Lower leg skin (tissue), 4 donors: Measurements from ENCODE around the gene PBX1. TPM values are rescaled to one million over a fixed set of nuclear protein-coding genes. Genes with fewer than 3 reads are reported as not detected.

Source experiments
- DNase-seq, 2 donors: peaks; one replicate each; pipeline ENCODE4 v3.0.0-alpha.2; 2019; ENCODE audit warnings: low spot score in 2 of 2
- H3K4me3 ChIP-seq: fragments of 200-600 bp; sonication (generic); 2 replicates; pipeline ENCODE4 v1.5.1; 2017; ENCODE audit warnings: mild to moderate bottlenecking, low read depth; ENCODE audit not compliant: poor library complexity, severe bottlenecking
- POLR2A ChIP-seq, 2 donors: fragments of 450-650 bp; IDR thresholded peaks; one replicate each; pipeline ENCODE4 v1.6.1; 2016 to 2017; ENCODE audit warnings: antibody characterized with exemption in 2 of 2, mild to moderate bottlenecking in 1 of 2, moderate library complexity in 1 of 2
- WGBS, 2 donors: methylation state at CpG; one replicate each; pipeline ENCODE4 v1.1.5; 2018; 5-methylcytosine and 5-hydroxymethylcytosine counted together
- intact Hi-C: fragments of 100-400 bp; cut with DNase I; formaldehyde crosslinking; loops from one replicate; pipeline ENCODE4 v1.15.0; 2023; ENCODE audit warnings: low total_unique reads
- total RNA-seq, 4 donors: library from RNA; depleted of rRNA; stranded (reverse); fragments of >200 nt; gene quantifications; one replicate each; pipeline ENCODE4 v1.1.0, GENCODE V29; 2016
- TF ChIP-seq, protein P1 (sequence below), 3 donors: fragments of 450-650 bp; IDR thresholded peaks; one replicate each; pipeline ENCODE4 v1.5.1; 2016; ENCODE audit warnings: antibody characterized with exemption in 3 of 3, mild to moderate bottlenecking in 3 of 3, moderate library complexity in 2 of 3

The PBX1 gene
- total RNA-seq, 4 donors from 2014 or later = 10.0 to 24.1 (median 15.4) TPM

DNA sequence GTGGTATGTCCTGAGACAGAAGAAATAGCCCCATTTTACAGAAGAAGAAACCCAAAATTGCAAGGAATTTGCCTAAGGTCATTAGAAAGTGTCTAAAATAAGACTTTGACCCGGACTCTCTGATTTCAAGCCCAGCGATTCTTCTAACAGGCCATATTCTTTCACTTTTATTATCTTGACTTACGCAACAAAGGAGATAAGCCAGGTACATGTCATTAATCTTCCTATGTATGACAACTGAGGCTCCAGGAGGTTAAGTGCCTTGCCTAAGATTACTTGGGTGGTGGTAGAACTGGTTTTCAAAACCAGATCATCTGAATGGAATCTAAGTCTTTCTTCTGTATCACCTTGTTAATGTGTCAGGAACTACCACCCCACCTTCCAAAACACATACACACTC lies 124.3 kb downstream of the PBX1 start:
- no peak for TF ChIP-seq POLR2A (IDR thresholded peaks at IDR 0.05)
- TF ChIP-seq, protein P1, sequence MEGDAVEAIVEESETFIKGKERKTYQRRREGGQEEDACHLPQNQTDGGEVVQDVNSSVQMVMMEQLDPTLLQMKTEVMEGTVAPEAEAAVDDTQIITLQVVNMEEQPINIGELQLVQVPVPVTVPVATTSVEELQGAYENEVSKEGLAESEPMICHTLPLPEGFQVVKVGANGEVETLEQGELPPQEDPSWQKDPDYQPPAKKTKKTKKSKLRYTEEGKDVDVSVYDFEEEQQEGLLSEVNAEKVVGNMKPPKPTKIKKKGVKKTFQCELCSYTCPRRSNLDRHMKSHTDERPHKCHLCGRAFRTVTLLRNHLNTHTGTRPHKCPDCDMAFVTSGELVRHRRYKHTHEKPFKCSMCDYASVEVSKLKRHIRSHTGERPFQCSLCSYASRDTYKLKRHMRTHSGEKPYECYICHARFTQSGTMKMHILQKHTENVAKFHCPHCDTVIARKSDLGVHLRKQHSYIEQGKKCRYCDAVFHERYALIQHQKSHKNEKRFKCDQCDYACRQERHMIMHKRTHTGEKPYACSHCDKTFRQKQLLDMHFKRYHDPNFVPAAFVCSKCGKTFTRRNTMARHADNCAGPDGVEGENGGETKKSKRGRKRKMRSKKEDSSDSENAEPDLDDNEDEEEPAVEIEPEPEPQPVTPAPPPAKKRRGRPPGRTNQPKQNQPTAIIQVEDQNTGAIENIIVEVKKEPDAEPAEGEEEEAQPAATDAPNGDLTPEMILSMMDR (IDR thresholded peaks at IDR 0.05) = no peak

DNA sequence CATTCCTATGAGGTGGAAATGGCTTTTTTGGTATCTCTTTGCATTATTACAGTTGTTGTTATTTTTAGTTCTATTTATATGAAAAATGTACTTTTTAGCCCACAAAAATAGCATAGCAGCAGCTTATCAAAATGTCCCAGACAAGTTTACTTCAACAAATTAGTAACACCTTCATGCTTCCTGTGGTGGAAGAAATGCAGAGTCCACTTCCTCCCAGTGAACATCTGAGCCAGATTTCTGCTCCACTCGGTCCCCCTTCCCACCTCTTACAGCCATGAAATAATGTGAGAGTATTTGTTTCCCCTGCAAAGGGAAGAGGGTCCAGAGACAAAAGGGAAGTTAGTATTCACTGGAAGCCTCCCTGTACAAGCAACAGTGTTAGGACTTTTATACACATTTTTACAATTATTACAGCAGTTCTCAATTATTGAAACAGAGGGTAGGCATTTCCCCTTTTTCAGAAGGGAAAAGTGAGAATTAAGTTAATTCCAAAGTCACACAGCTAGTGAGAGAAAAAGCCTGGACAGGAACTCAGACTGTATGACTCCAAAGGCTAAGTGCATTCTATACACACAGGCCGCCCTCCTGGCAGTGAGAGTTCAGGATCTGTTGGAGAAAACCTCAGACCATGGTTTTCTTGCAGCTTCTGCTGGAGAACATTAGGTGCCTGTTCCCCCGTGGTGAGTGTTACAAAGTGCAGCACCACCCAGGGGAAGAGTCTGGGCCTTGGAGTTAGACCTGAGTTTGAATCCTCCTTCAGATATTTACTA lies 126.5 kb downstream of the PBX1 start:
- no peak for DNase-seq
- intact Hi-C loops = no loop called here
- 64 to 75% methylated on average over 3 of the region's 3 CpGs for WGBS, 2 donors
- TF ChIP-seq POLR2A (IDR thresholded peaks at IDR 0.05) = no peak
- TF ChIP-seq, protein P1 (IDR thresholded peaks at IDR 0.05) = no peak
- H3K4me3 ChIP-seq = no peak overlapping the region

More for the DNA sequence above, 124.3 kb downstream of the PBX1 start:
- no peak overlapping the region for H3K4me3 ChIP-seq
- WGBS, 2 donors = 51 to 69% methylated on average over 3 of the region's 3 CpGs
- DNase-seq = no peak
- intact Hi-C loops = no loop called here

DNA sequence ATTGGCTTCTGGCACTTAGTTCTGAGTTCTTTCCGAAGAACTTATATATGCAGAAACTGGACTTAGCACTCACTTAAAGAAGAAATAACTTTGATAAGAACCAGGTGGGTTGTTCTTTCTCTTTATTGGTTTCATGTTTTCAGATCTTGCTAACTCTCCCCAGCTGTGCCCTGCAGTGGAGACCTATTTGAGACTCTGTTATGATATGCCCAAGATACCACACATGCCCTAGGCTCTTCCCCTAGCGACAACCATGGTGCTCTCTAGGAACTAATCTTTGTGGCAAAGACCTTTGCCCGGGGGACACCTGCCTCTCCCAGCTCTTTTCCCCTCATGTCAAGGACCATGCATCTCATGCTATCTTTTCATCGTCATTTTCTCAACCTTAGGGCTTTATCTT lies 128.8 kb downstream of the PBX1 start:
- intact Hi-C loops = no loop called here
- H3K4me3 ChIP-seq = no peak overlapping the region
- no peak for DNase-seq
- WGBS, 2 donors = 93 to 94% methylated on average over 4 of the region's 4 CpGs
- TF ChIP-seq, protein P1 (IDR thresholded peaks at IDR 0.05) = no peak
- TF ChIP-seq POLR2A (IDR thresholded peaks at IDR 0.05) = no peak

DNA sequence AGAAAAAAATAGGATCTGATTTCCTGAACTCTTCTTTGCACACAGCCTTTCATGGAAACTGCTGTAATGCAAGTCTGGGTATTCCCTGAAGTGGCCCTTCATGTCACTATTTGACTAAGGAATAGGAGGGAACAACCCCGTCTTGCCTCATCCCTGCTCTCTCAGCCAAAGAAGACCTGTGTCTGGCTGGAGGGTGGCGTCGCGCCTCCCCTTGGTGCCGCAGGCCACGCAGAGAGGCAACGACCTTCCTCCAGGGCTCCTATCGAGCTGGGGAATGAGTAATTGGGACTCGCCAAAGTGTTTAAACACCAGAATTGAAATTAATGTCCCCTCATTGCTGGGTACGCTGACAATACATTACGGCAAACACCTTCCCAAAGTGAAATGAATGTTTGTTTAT lies 129.8 kb downstream of the PBX1 start:
- TF ChIP-seq, protein P1 (IDR thresholded peaks at IDR 0.05) = no peak
- no peak for TF ChIP-seq POLR2A (IDR thresholded peaks at IDR 0.05)
- intact Hi-C loops = no loop called here
- WGBS, 2 donors = 86 to 90% methylated on average over 11 of the region's 11 CpGs
- no peak for DNase-seq
- no peak overlapping the region for H3K4me3 ChIP-seq

DNA sequence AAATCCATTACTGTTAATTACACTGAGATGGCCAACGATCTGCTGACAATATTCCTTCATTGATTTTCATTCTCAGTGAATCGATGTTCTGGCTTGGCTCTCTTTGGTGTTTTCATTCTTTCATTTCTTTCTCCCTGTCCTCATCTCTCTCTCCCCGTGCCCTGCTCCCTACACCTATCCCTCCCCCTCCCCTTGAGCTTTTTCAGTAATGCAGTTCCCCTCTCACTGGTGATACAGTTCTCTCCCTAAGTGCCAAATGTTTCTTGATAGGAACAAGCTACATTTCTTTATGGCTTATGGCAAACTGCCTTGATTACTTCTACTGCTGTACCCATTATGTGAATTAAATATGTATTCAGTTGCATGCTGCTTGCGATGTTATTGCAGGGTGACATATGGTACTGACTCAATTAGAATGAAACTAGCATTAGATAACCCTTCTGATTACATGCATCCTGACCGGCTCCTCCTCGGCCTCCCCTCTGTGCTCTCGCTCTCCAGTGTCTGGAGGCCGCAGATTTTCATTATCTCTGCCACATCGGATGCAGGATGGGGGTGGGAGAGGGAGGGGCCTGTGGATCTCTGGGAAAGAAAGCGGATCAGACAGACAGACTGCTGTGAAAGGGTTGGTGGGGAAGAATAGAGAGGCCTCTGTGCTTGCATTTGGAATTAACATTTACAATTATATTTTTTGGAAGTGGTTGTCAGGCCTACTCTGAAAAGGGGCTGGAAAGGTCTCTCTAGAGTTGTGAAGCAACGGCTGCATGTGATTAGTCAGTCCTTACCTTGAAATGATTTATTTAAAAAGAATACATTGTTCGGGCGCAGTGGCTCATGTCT lies 130.9 kb downstream of the PBX1 start:
- TF ChIP-seq POLR2A (IDR thresholded peaks at IDR 0.05) = no peak
- TF ChIP-seq, protein P1 (IDR thresholded peaks at IDR 0.05) = no peak
- H3K4me3 ChIP-seq = no peak overlapping the region
- DNase-seq = no peak
- intact Hi-C loops = no loop called here
- 82 to 85% methylated on average over 13 of the region's 13 CpGs for WGBS, 2 donors
